GM12865 (cell line): ENCODE data around the gene TANC1.

Experiments
- DNase-seq: peaks from one replicate; pipeline ENCODE4 v3.0.0; 2010; ENCODE audit warnings: low read depth
- H3K4me3 ChIP-seq: 2 replicates; pipeline ENCODE4 v1.5.1; 2011; ENCODE audit warnings: mild to moderate bottlenecking, low read depth, low read length, control low read depth
- TF ChIP-seq, protein P1 (sequence below): IDR thresholded peaks from 2 replicates; pipeline ENCODE4 v1.5.1; 2011; ENCODE audit warnings: low read length, control low read depth, low read depth, inconsistent platforms; ENCODE audit not compliant: insufficient read depth; ENCODE audit errors: missing control alignments

The TANC1 gene

DNA sequence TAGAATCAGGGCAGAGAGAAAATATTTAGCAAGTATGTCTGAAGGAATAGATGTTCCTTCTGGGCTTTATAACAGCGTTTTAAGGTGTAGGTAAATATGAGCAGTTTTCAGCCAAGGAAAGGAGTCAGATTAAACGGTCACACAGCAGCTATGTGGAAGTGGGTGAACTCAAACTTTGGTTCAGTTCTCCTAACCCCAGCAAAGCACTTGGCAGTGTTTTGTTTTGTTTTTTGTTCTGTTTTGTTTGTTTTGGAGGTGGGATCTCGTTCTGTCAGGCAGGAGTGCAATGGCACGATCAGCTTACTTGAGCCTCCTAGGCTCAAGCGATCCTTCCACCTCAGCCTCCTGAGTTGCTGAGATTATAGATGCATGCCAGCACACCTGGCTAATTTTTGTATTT is 24.6 kb downstream of the TANC1 start:
- no peak for DNase-seq
- H3K4me3 ChIP-seq: no peak overlapping the region
- TF ChIP-seq, protein P1, sequence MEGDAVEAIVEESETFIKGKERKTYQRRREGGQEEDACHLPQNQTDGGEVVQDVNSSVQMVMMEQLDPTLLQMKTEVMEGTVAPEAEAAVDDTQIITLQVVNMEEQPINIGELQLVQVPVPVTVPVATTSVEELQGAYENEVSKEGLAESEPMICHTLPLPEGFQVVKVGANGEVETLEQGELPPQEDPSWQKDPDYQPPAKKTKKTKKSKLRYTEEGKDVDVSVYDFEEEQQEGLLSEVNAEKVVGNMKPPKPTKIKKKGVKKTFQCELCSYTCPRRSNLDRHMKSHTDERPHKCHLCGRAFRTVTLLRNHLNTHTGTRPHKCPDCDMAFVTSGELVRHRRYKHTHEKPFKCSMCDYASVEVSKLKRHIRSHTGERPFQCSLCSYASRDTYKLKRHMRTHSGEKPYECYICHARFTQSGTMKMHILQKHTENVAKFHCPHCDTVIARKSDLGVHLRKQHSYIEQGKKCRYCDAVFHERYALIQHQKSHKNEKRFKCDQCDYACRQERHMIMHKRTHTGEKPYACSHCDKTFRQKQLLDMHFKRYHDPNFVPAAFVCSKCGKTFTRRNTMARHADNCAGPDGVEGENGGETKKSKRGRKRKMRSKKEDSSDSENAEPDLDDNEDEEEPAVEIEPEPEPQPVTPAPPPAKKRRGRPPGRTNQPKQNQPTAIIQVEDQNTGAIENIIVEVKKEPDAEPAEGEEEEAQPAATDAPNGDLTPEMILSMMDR: no peak

- TF ChIP-seq, protein P1: no peak
- DNase-seq: no peak
- H3K4me3 ChIP-seq: no peak overlapping the region
Observed at GRCh38 chr2:158993721-158994587, 25.5 kb downstream of the TANC1 start.

GRCh38 chr2:158994920-158995676 is 26.7 kb downstream of the TANC1 start:
- H3K4me3 ChIP-seq: no peak overlapping the region
- TF ChIP-seq, protein P1: no peak
- DNase-seq: peak; percentile 60

- no peak for DNase-seq
- TF ChIP-seq, protein P1: no peak
- H3K4me3 ChIP-seq: no peak overlapping the region
Observed at GRCh38 chr2:158995677-158996049, 27.2 kb downstream of the TANC1 start.

GRCh38 chr2:158996378-158996993 is 28.0 kb downstream of the TANC1 start:
- H3K4me3 ChIP-seq: no peak overlapping the region
- TF ChIP-seq, protein P1: peak; percentile 9
- no peak for DNase-seq

DNA sequence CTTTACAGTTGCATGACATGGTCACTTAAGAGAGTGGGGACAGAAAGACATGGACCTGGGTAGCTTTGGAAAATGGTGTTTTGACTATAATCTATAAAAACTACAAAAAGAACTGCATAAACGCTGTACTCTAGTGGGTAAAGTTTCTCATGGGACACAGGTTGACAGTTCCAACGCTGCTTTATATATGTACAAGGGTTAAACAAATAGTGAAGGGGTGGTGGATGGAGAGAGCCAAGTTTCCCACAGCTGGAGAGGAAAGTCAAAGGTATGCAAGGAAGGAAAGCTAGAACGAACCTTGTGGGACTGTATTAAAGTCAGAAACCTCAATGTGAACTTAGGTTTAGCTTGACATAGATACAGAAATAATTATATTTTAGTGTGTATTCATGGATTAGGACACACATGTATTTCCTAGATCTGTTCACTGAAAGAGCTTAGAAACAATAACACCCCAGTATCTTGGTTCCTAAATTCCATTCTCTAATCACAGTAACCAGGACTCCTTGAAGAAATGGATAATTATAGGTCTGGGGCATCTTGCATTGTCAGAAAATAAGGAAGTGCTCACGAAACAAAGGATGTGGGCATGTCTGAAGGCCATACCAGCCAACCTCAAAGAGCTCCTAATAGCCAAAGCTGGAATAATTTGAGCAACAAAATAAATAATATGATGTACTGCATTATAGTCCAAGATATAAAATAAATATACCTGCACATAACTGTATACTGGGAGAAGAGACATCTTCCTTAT is 28.8 kb downstream of the TANC1 start:
- H3K4me3 ChIP-seq: no peak overlapping the region
- TF ChIP-seq, protein P1: no peak

More for the DNA sequence above, 28.8 kb downstream of the TANC1 start:
- DNase-seq: no peak
